Stomach smooth muscle (tissue), 2 donors: Measurements from ENCODE around the gene ARGFX.
A peak's percentile ranks its signal among the peaks of the same experiment; 100 is the strongest.
"Not testable (repeated sequence)": the region's sequence is repeated elsewhere in the genome, so short reads cannot be mapped to it uniquely, and the experiment has no call there.

Experiments
- H3K27ac ChIP-seq: one replicate; pipeline ENCODE4 v1.7.0; 2013; ENCODE audit warnings: mild to moderate bottlenecking, low read length, inconsistent platforms
- H3K27me3 ChIP-seq, 2 donors: one replicate each; pipeline ENCODE4 v1.7.0; 2013; ENCODE audit warnings: low read length in 2 of 2; ENCODE audit not compliant: insufficient read depth in 2 of 2, control insufficient read depth in 1 of 2
- H3K36me3 ChIP-seq, 2 donors: one replicate each; pipeline ENCODE4 v1.7.0; 2013; ENCODE audit warnings: low read length in 2 of 2; ENCODE audit not compliant: control insufficient read depth in 2 of 2, insufficient read depth in 2 of 2
- H3K4me1 ChIP-seq: one replicate; pipeline ENCODE4 v1.7.0; 2013; ENCODE audit warnings: low read length; ENCODE audit not compliant: control insufficient read depth, insufficient read depth
- H3K4me3 ChIP-seq, 2 donors: one replicate each; pipeline ENCODE4 v1.7.0; 2013; ENCODE audit warnings: low read length in 2 of 2
- H3K9ac ChIP-seq, 2 donors: one replicate each; pipeline ENCODE4 v1.7.0; 2013; ENCODE audit warnings: low read length in 2 of 2, mild to moderate bottlenecking in 1 of 2
- H3K9me3 ChIP-seq, 2 donors: one replicate each; pipeline ENCODE4 v1.7.0; 2013; ENCODE audit warnings: low read length in 2 of 2; ENCODE audit not compliant: control insufficient read depth in 2 of 2
- donor health status: healthy.
- donor health status: Pancreatic carcinoma.

The ARGFX gene

GRCh38 chr3:121557426-121557934 is 10.3 kb upstream of the ARGFX start:
- no peaks in the 10 kb centered on the region for H3K36me3 ChIP-seq
- H3K4me3 ChIP-seq, result no peak overlapping the region
- H3K27ac ChIP-seq, result no peak overlapping the region
- no peak overlapping the region for H3K9ac ChIP-seq
- H3K4me1 ChIP-seq, result no peaks in the 10 kb centered on the region
- no peaks in the 10 kb centered on the region for H3K9me3 ChIP-seq
- no peaks in the 10 kb centered on the region for H3K27me3 ChIP-seq

GRCh38 chr3:121562148-121562547 is 5.6 kb upstream of the ARGFX start:
- no peaks in the 10 kb centered on the region for H3K4me1 ChIP-seq
- H3K27ac ChIP-seq, result no peak overlapping the region
- H3K9me3 ChIP-seq, result no peaks in the 10 kb centered on the region
- no peak overlapping the region for H3K4me3 ChIP-seq
- H3K27me3 ChIP-seq, result no peaks in the 10 kb centered on the region
- no peaks in the 10 kb centered on the region for H3K36me3 ChIP-seq
- no peak overlapping the region for H3K9ac ChIP-seq

DNA sequence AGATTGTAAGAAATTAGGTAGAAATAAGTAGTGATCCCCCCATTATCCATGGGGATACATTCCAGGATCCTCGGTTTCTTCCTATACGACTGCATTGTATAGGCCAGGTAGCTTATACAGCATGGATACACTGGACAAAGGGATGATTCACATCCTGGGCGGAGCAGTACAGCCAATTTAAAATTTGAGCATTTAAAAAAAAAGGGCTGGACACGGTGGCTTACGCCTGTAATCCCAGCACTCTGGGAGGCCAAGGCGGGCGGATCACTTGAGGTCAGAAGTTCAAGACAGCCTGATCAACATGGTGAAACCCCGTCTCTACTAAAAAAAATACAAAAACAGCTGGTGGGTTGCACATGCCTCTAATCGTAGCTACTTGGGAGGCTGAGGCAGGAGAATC is 976 bp upstream of the ARGFX start:
- H3K4me3 ChIP-seq, result no peak overlapping the region
- no peak overlapping the region for H3K9ac ChIP-seq
- H3K27me3 ChIP-seq, result no peaks in the 10 kb centered on the region
- no peaks in the 10 kb centered on the region for H3K9me3 ChIP-seq
- no peaks in the 10 kb centered on the region for H3K4me1 ChIP-seq
- H3K27ac ChIP-seq, result no peak overlapping the region
- no peaks in the 10 kb centered on the region for H3K36me3 ChIP-seq

- no peaks in the 10 kb centered on the region for H3K4me1 ChIP-seq
- H3K27ac ChIP-seq, result no peak overlapping the region
- no peak overlapping the region for H3K9ac ChIP-seq
- H3K4me3 ChIP-seq, result no peak overlapping the region
- no peaks in the 10 kb centered on the region for H3K27me3 ChIP-seq
- H3K36me3 ChIP-seq, result no peaks in the 10 kb centered on the region
- H3K9me3 ChIP-seq, result no peaks in the 10 kb centered on the region
Observed at GRCh38 chr3:121574449-121574848, 6.7 kb downstream of the ARGFX start.

DNA sequence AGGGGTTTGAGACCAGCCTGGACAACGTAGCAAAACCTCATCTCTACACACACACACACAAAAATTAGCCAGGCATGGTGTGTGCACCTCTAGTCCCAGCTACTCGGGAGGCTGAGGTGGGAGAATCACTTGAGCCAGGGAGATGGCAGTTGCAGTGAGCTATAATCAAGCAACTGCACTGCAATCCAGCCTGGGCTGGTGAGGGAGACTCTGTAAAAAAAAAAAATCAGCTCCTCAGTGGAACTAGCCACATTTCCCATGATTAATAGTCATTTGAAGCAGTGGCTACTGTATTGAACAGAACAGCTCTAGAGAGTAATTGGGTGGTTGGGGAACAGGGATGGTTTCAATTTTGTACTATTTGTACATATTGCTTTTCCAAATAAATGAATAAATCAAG is 13.9 kb downstream of the ARGFX start:
- no peak overlapping the region for H3K4me3 ChIP-seq
- no peaks in the 10 kb centered on the region for H3K4me1 ChIP-seq
- H3K27me3 ChIP-seq, result peaks cover 0 to 2% of the 10 kb centered on the region in 2 donors
- H3K27ac ChIP-seq, result no peak overlapping the region
- H3K9ac ChIP-seq, result no peak overlapping the region
- no peaks in the 10 kb centered on the region for H3K9me3 ChIP-seq
- H3K36me3 ChIP-seq, result no peaks in the 10 kb centered on the region

- Histone ChIP-seq H3K27me3 (peaks cover 0 to 2% of the 10 kb centered on the region in 2 donors), H3K9me3 (no peaks in the 10 kb centered on the region), H3K36me3 (no peaks in the 10 kb centered on the region), H3K4me3 (no peak overlapping the region), H3K27ac (no peak overlapping the region), H3K4me1 (no peaks in the 10 kb centered on the region), H3K9ac (no peak overlapping the region)
Observed at GRCh38 chr3:121584418-121584817, 16.7 kb downstream of the ARGFX start.

- peak within 1 kb of the TSS in 1 of 2 donors; percentile 36 for H3K9ac ChIP-seq
- H3K4me3 ChIP-seq, result peak within 1 kb of the TSS; percentile 4 to 40
Observed at GRCh38 chr3:121592856-121593702, 25.3 kb downstream of the ARGFX start, which contains the start of gene FBXO40. TSS of gene FBXO40 (plus strand) at chr3:121593379. CDS start at chr3:121620576, 27,197 bp downstream.

GRCh38 chr3:121593806-121594205 is 26.1 kb downstream of the ARGFX start:
- H3K9me3 ChIP-seq, H3K27me3 ChIP-seq, H3K36me3 ChIP-seq, H3K9ac ChIP-seq, H3K27ac ChIP-seq, H3K4me1 ChIP-seq, H3K4me3 ChIP-seq: not testable (repeated sequence)

More at GRCh38 chr3:121592856-121593702, 25.3 kb downstream of the ARGFX start, which contains the start of gene FBXO40:
- no peaks in the 10 kb centered on the region for H3K27me3 ChIP-seq
- H3K36me3 ChIP-seq, result no peaks in the 10 kb centered on the region
- peak within 1 kb of the TSS; percentile 18 for H3K27ac ChIP-seq
- peaks cover 5% of the 10 kb centered on the region for H3K4me1 ChIP-seq
- no peaks in the 10 kb centered on the region for H3K9me3 ChIP-seq

DNA sequence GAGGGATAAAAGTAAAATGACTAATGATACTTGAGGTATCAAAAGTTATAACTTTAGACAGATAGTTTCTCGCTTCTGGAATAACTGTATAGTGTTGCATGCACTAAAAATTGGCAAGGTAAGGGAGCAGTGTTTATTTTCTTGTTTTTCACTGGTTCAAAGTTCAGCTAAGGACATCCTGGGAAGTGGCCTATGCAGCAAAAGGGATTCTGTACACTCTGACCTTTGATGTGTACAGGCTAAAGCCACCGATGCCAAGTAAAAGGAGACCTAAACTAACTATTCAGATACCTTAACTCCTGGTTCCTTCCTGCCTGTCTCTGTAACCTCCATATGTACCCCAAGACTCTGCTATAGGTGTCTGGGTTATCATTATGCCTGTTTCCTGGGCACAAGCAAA is 27.1 kb downstream of the ARGFX start:
- Histone ChIP-seq H3K27ac (no peak overlapping the region), H3K9me3 (no peaks in the 10 kb centered on the region), H3K36me3 (no peaks in the 10 kb centered on the region), H3K9ac (no peak overlapping the region), H3K4me3 (no peak overlapping the region), H3K4me1 (peaks cover 5% of the 10 kb centered on the region), H3K27me3 (no peaks in the 10 kb centered on the region)

DNA sequence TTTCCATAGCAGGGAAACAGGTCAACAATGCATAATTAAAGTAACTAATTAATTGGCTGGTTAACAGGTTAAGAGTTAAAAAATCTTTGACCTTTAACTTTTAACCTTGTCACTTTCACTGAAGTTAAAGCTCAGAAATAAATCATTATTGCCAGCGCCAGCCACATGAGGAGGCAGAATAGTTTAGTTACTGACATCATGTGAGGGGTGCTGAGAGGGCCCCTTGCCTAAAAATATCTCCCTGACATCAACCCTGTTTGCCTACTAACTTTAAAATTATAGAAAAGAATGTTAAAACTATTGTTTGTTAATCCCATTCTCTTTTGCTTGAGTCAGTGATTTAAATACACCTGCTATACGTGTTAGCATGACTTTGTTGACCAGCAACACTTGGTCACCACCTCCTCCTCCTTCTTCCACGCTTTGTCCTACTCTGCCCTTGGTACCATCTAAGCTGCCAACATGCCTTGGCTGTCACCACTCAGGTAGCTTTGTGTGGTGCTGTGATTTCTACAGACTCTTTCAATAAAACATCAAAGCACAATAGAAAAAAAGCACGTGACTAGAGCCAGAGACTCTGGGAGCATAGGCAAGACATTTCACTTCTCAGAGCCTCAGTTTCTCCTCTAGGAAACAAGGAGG is 28.1 kb downstream of the ARGFX start:
- Histone ChIP-seq H3K27ac (no peak overlapping the region), H3K4me3 (no peak overlapping the region), H3K36me3 (no peaks in the 10 kb centered on the region), H3K9me3 (no peaks in the 10 kb centered on the region), H3K4me1 (peaks cover 5% of the 10 kb centered on the region), H3K9ac (no peak overlapping the region), H3K27me3 (no peaks in the 10 kb centered on the region)

DNA sequence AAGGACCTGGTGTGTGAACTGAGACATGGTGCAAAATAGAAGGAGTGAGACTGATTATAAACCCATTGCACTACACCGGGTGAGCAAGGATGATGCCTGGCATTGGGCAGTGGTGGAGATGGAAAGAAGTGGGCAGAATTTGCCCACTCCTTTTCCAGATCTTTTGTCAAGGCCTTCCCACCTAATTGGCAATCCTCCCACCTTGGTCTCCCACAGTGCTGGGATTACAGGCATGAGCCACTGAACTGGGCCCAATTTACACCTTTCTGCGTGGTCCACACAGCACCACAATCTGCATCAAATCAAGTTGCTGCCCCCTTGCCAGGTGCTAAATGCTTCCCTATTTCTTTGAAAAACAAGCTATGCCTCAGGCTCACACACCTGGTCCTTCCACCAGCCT is 30.8 kb downstream of the ARGFX start:
- Histone ChIP-seq H3K36me3 (no peaks in the 10 kb centered on the region), H3K9ac (no peak overlapping the region), H3K27me3 (no peaks in the 10 kb centered on the region), H3K4me1 (no peaks in the 10 kb centered on the region), H3K9me3 (no peaks in the 10 kb centered on the region), H3K27ac (no peak overlapping the region), H3K4me3 (no peak overlapping the region)
